ENCODE results near the gene FAM177A1. TPM values are rescaled to one million over a fixed set of nuclear protein-coding genes. Genes with fewer than 3 reads are reported as not detected.
A peak's percentile ranks its signal among the peaks of the same experiment; 100 is the strongest.
"Not testable (repeated sequence)": the region's sequence is repeated elsewhere in the genome, so short reads cannot be mapped to it uniquely, and the experiment has no call there.

The FAM177A1 gene
- total RNA-seq, 2 donors from 2014 or later = 44.3 to 64.5 TPM

DNA sequence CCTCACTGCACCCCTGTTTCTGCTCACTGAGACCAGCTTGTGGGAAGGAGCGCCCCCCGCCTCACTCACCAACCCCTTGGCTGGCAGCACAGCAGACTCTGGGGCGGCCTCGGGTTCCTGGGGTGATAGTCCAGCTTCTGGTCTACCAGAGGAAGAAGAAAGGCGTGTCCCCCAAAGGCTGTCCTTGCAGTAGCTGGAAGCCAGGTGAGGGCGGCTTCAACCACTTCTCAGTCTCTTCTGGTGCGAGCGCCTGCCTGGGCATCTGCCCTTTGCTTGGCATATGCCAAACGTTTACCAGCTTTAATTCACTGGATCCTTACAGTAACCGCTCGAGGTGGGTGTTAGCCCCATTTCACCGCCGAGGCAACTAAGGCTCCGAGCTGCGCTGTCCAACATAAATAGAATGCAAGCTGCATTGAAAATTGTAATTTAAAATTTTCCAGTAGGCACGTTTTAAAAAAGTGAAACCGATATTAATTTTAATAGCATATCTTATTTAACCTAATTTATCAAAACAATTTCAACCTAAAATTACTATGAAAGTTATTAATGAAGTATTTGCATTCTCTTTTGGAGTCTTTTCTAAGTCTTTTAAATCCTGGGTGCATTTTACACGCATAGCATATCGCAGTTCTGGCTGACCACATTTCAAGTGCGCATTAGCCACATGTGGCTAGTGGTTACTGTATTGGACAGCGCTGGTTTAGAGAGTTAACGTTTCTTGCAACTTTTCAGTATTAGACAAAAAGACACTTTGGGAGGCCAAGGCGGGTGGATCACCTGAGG lies 872 bp downstream of the FAM177A1 start:
- H3K9me3 Mint-ChIP-seq = no peaks in the 10 kb centered on the region
- DNase-seq (ENCODE audit: low spot score in 2 of 2) = no peak
- H3K27ac Mint-ChIP-seq = peak overlapping the region; percentile 95 to 97
- peaks cover 0 to 7% of the 10 kb centered on the region in 2 donors for H3K36me3 Mint-ChIP-seq
- ATAC-seq = peak; percentile 17 to 24

DNA sequence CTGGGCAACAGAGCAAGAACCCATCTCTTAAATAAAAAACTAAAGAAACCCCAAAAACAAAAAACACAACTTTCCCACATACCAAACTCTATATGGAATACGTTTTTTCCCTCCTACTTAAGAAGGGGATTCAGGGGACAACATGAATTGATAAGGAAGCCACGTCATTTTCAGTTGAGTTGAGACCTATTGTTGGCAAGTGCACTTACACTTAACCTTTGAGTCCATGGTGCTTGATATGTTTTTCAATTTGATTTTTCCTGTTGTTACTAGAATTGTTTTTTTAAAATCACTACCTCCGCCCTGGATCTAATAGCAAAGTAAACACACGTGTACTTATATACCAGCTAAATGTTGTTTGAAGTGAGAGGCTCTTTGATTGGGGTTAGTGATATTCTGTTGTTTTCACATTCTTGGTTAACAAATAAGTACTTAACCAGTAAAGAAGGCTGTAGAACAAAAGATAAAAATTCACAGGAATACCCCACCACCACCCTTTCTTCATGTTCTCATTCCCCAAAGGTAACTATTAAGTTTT lies 2.0 kb downstream of the FAM177A1 start:
- no peak for DNase-seq (ENCODE audit: low spot score in 2 of 2)
- no peak for ATAC-seq
- H3K9me3 Mint-ChIP-seq = no peaks in the 10 kb centered on the region
- peak overlapping the region in 1 of 2 donors; percentile 95 for H3K27ac Mint-ChIP-seq
- H3K36me3 Mint-ChIP-seq = peaks cover 0 to 7% of the 10 kb centered on the region in 2 donors

DNA sequence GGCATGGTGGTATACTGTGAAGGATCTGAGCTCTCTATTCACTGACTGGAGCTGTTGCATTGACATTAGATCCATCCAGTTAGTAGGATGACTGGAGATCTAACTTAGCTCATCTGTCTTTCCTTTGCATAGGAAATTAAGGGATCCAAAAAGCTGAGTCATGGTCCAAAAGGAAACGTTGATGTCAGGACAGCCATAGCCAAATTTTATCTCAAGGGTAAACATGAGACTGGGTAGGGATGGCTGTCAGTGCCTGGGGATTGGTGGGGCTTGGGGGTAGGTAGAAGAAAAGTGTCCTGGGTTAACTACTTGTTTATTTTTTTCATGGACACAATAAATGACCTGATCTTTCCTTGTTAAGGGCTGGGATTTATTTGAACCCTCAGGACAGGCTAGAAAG lies 4.6 kb downstream of the FAM177A1 start:
- DNase-seq (ENCODE audit: low spot score in 2 of 2) = no peak
- Mint-ChIP-seq H3K27ac (no peak overlapping the region), H3K9me3 (no peaks in the 10 kb centered on the region), H3K36me3 (peaks cover 0 to 7% of the 10 kb centered on the region in 2 donors)
- no peak for ATAC-seq

DNA sequence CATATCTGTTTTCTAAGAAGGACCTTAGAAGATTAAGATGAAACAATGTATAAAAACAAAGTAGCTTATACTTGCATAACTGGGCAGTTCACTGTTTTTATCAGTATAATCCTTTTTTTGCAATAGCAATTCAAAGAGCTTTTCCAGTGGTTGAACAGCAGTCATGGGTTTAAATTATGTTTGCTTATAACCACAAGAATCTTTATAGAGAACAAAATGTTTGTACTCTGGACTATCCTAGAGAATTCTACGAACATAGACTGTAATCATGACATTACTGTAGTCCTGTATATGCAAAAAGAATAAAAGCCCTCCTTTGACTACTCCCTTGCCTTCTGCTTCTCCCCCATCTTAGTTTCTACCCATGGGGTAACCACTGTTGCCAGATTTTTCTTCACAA lies 5.7 kb downstream of the FAM177A1 start:
- Mint-ChIP-seq H3K9me3 (no peaks in the 10 kb centered on the region), H3K36me3 (peaks cover 0 to 7% of the 10 kb centered on the region in 2 donors), H3K27ac (no peak overlapping the region)
- ATAC-seq (no peak), DNase-seq (ENCODE audit: low spot score in 2 of 2) (no peak)

DNA sequence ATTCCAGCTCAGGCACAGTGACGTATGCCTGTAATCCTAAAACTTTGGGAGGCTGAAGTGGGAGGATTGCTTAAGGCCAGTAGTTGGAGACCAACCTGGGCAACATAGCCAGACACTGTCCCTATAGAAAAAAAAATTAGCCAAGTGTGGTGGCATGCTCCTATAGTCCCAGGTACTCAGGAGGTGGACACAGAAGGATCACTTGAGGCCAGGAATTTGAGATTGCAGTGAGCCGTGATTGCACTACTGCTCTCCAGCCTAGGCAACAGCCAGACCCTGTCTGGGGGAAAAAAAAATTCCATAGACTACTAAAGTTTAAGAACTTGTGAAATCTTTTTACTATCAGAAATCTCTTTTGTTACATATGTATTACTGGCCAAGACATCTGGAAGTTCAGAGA lies 6.6 kb downstream of the FAM177A1 start:
- no peak for ATAC-seq
- no peak for DNase-seq (ENCODE audit: low spot score in 2 of 2)
- H3K9me3 Mint-ChIP-seq = no peaks in the 10 kb centered on the region
- H3K27ac Mint-ChIP-seq = no peak overlapping the region
- peaks cover 0 to 5% of the 10 kb centered on the region in 2 donors for H3K36me3 Mint-ChIP-seq

DNA sequence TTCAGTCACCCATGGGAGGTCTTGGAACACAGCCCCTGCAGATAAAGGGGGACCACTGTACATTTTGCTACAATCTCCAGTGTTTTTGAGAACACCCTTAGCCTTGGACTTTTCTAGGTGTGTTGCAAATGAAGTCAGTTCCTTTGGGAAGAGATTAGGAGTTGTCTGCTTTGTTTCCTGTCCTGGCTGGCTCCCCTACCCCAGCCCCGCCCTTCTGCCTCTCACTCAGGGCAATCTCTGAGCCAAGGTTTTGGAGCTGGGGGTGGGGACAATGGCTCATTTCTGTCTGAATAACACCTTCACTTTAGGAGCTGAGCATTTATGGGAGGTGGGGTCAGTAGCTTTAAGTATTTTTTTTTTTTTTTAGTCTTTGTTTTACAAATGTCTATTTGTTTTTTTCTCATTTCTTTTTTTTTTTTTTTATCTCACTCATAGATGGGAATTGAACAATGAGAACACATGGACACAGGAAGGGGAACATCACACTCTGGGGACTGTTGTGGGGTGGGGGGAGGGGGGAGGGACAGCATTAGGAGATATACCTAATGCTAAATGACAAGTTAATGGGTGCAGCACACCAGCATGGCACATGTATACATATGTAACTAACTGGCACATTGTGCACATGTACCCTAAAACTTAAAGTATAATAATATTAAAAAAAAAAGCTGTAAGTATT lies 15.2 kb downstream of the FAM177A1 start:
- not testable (repeated sequence) for H3K9me3 Mint-ChIP-seq; H3K27ac Mint-ChIP-seq; ATAC-seq; H3K36me3 Mint-ChIP-seq; DNase-seq (ENCODE audit: low spot score in 2 of 2)

DNA sequence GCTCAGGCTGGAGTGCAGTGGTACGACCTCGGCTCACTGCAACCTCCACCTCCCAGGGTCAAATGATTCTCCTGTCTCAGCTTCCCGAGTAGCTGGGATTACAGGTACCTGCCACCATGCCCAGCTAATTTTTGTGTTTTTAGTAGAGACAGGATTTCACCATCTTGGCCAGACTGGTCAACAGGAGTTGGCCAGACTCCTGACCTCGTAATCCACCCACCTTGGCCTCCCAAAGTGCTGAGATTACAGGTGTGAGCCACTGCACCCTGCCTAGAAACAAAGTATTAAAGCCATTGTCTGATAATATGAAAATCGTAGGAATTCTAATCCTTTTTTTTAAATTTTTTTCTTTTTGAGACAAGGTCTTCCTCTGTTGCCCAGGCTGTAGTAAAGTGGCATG lies 19.7 kb downstream of the FAM177A1 start:
- not testable (repeated sequence) for DNase-seq (ENCODE audit: low spot score in 2 of 2); H3K27ac Mint-ChIP-seq; H3K9me3 Mint-ChIP-seq; ATAC-seq; H3K36me3 Mint-ChIP-seq

DNA sequence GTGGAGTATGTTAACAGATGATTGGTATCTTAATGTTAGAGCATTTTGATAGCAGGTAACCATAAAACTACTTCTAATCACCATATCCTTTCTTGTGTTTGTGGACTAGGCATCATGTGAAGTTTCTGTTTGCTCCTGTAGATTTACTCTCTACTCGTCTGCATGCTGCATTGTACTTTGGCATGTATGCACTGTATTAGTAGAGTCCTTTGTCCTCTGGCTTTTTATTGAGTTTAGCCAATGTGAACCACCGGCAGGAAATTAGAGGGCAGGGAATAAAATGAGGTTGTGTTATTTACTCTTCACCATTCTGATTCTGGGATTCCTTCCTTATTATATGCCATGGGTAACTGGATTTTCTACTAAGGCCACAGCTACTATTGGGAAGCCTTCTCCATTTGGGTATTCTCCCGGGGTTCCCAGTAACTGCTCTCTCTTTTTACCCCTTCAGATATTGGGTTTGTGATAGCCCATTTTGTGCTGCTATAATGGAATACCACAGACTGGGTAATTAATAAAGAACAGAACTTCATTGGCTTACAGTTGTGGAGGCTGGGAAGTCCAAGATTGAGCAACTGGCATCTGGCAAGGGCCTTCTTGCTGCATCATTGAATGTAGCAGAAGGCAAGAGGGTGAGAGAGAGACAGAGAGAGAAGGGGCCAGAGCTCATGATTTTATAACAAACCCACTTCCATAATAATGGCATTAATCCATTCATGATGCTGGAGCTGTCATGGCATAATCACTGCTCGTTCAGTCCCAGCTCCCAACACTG lies 22.4 kb downstream of the FAM177A1 start:
- H3K9me3 Mint-ChIP-seq = no peaks in the 10 kb centered on the region
- no peak for ATAC-seq
- peak overlapping the region in 1 of 2 donors; percentile 53 for H3K27ac Mint-ChIP-seq
- DNase-seq (ENCODE audit: low spot score in 2 of 2) = no peak
- H3K36me3 Mint-ChIP-seq = peaks cover 9 to 14% of the 10 kb centered on the region in 2 donors

DNA sequence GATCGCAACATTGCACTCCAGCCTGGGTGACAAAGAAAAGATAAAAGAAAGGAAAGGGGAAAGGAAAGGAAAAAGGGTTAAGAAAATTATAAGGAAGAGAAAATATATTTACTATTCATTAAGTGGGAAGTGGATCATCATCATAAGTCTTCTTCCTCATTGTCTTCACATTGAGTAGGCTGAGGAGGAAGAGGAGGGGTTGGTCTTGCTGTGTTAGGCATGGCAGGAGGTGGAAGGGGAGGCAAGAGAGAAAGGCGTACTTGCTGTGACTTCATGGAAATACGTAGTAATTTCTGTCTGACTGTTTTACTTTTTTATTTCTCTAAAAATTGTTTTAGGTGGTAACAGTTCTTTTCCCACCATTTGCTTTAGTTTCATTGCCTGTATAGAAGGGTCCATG lies 26.2 kb downstream of the FAM177A1 start:
- Mint-ChIP-seq H3K9me3 (no peaks in the 10 kb centered on the region), H3K36me3 (peaks cover 9 to 14% of the 10 kb centered on the region in 2 donors), H3K27ac (peak overlapping the region in 1 of 2 donors; percentile 66)
- DNase-seq (ENCODE audit: low spot score in 2 of 2) = no peak
- no peak for ATAC-seq

DNA sequence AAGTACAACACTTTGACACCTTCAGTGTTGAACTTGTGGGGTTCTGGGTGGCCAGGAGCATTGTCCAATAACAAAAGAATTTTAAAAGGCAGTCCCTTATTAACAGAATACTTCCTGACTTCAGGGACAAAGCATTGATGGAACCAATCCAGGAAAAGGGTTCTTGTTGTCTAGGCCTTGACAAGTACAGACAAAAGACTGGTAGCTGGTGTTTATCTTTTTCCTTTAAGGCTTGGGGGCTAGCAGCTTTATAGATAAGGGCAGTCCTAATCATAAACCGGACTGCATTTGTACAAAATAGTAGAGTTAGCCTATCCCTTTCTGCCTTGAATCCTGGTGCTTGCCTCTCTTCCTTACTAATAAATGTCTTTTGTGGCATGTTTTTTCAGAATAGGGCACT lies 27.4 kb downstream of the FAM177A1 start:
- ATAC-seq (no peak), DNase-seq (ENCODE audit: low spot score in 2 of 2) (no peak)
- no peak overlapping the region for H3K27ac Mint-ChIP-seq
- no peaks in the 10 kb centered on the region for H3K9me3 Mint-ChIP-seq
- peaks cover 4 to 8% of the 10 kb centered on the region in 2 donors for H3K36me3 Mint-ChIP-seq

DNA sequence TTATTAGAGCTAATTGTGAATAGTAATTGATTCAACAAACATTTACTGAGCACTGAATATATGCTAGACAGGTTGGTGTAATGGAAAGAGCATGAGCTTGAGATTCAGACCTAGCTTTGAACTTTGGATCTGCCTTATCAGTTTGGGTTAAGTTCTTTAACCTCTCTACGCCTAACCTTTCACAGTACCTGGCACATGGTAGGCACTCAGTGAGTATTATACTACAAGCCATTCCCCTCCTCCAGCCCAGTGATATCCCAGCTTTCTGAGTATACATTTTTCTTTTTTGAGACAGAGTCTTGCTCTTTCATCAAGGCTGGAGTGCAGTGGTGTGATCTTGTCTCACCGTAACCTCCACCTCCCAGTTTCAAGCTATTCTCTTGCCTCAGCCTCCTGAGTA lies 32.0 kb downstream of the FAM177A1 start:
- H3K36me3 Mint-ChIP-seq = peaks cover 0 to 2% of the 10 kb centered on the region in 2 donors
- H3K27ac Mint-ChIP-seq = no peak overlapping the region
- ATAC-seq = no peak
- no peaks in the 10 kb centered on the region for H3K9me3 Mint-ChIP-seq
- DNase-seq (ENCODE audit: low spot score in 2 of 2) = no peak

DNA sequence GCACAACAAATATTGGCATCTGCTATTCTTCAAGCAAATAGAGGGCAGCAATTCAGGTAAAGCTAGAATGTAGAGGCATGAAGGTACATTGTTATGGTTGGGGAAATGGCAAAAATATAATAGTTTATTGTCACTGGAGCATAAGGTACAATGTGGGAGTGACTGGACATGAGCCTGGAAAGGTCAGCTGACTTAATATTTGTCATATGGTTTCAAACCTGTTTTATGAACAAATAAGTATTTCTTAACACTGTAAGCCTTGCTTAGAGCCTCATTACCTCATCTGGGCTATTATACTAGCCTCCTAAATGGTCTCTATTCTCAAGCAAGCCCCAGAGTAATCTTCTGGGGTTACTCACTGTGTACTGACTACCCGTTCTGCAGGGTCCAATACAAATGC lies 33.7 kb downstream of the FAM177A1 start:
- H3K9me3 Mint-ChIP-seq = no peaks in the 10 kb centered on the region
- no peak overlapping the region for H3K27ac Mint-ChIP-seq
- H3K36me3 Mint-ChIP-seq = no peaks in the 10 kb centered on the region
- DNase-seq (ENCODE audit: low spot score in 2 of 2) (no peak), ATAC-seq (no peak)

DNA sequence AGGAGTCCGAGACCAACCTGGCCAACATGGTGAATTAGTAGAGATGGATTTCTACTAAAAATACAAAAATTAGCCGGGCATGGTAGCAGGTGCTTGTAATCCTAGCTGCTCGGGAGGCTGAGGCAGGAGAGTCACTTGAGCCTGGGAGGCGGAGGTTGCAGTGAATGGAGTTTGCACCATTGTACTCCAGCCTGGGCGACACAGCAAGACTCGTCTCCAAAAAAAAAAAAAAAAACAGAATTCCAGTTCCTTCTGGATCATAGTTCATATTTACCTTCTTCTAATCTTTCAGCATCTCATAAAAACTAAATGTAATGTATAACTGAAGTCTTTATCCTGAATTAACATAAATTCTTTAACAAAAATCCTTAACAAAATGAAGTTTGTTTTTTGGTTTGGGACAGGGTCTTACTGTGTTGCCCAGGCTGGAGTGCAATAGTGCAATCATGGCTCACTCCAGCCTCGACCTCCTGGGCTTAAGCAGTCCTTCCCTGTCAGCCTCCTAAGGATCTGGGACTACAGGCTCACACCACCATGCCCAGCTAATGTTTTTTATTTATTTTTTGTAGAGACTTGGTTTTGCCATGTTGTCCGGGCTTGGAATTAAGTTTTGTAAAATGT lies 37.6 kb downstream of the FAM177A1 start:
- Mint-ChIP-seq H3K9me3 (no peaks in the 10 kb centered on the region), H3K36me3 (peaks cover 0 to 5% of the 10 kb centered on the region in 2 donors), H3K27ac (no peak overlapping the region)
- DNase-seq (ENCODE audit: low spot score in 2 of 2) (no peak), ATAC-seq (no peak)

DNA sequence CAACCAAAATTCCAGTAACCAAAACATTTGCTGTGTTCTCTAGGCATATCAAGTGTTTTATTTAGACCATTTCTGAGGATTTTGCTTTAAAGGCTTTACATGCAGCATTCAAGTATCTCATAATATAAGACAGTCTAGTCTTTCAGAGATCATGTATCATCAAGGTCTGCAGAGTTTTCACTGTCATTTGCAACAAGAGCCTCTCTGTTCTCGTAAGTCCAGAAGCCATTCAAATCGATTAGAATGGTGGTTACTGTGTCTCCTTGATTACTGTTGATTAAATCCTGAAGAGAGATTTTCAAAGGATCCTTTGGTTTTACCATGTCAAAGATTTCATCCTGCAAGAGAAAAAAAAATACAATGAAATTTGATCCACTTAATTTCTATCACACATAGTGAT lies 39.4 kb downstream of the FAM177A1 start:
- peaks cover 0 to 5% of the 10 kb centered on the region in 2 donors for H3K36me3 Mint-ChIP-seq
- ATAC-seq (no peak), DNase-seq (ENCODE audit: low spot score in 2 of 2) (no peak)
- H3K27ac Mint-ChIP-seq = peak overlapping the region in 1 of 2 donors; percentile 7
- H3K9me3 Mint-ChIP-seq = no peaks in the 10 kb centered on the region

DNA sequence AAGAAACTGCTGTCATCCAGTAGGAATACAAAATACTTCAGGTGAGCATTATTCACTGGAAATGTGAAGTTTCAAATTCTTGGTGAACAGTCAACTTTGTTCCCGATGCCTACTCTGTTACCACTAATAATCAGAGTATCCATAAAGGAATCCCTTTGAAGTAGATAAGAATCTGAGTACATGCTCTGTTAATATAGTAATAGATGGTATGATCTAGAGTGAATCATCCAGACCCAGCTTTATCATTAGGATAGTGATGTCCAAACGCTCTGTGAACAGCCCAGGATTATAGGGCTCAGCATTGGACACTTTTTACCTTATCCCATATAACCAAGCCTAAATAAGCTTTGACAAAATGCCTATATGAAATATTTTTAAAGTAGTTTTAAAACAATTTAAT lies 42.4 kb downstream of the FAM177A1 start:
- no peak for DNase-seq (ENCODE audit: low spot score in 2 of 2)
- peaks cover 0 to 5% of the 10 kb centered on the region in 2 donors for H3K36me3 Mint-ChIP-seq
- no peak for ATAC-seq
- peak overlapping the region; percentile 1 to 39 for H3K27ac Mint-ChIP-seq
- H3K9me3 Mint-ChIP-seq = no peaks in the 10 kb centered on the region

DNA sequence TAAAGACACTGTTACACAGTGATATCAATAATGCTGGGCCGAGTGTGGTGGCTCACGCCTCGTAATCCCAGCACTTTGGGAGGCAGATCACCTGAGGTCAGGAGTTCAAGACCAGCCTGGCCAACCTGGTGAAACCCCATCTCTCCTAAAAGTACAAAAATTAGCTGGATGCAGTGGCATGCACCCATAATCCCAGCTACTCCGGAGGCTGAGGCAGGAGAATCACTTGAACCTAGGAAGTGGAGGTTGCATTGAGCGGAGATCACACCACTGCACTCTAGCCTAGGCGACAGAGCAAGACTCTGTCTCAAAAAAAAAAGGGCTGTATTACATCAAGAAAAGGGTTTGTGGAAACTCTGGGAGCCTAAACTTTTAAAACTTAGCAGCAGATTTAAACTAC lies 48.6 kb downstream of the FAM177A1 start:
- not testable (repeated sequence) for H3K9me3 Mint-ChIP-seq; H3K36me3 Mint-ChIP-seq; ATAC-seq; H3K27ac Mint-ChIP-seq; DNase-seq (ENCODE audit: low spot score in 2 of 2)
